ENCODE measurements around the gene MBP. TPM values are rescaled to one million over a fixed set of nuclear protein-coding genes. Genes with fewer than 3 reads are reported as not detected.

Gene MBP
- total RNA-seq, 1 donor from 2014 or later, result 78.9 TPM

DNA sequence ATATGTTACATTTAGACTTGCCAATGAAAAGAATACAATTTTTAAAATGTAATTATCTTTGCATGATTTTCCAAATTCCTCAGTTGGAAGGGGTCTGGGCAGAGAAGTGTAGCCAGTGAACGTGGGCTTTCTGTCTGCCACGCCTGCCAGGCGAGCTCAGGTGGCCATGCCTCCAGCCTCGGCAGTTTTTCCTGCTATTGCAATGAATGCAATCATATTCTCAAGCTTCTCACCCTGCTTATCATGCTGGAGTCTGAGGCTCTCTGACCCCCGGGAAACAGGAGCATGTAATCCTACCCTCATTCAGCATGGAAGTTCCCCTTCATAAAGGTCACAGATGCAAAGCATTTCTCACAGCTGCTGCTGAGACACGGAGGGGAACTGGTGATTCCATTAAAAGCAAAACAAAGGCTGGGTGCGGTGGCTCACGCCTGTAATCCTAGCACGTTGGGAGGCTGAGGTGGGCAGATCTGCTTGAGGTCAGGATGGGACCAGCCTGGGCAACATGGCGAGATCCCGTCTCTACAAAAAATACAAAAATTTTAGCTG is 154.8 kb downstream of the MBP start:
- intact Hi-C loops (cut with DNase I), result no loop called here
- ATAC-seq (no peak), DNase-seq (peak; percentile 44)
- no peaks in the 10 kb centered on the region for H3K27me3 ChIP-seq
- no peak overlapping the region for H3K27ac ChIP-seq
- H3K4me1 ChIP-seq, result no peaks in the 10 kb centered on the region
- no peak for TF ChIP-seq CTCF (IDR thresholded peaks at IDR 0.05)
- H3K4me3 ChIP-seq, result no peak overlapping the region
- H3K36me3 ChIP-seq, result no peaks in the 10 kb centered on the region
- H3K9me3 ChIP-seq, result no peaks in the 10 kb centered on the region

- Histone ChIP-seq H3K9me3 (no peaks in the 10 kb centered on the region), H3K27me3 (no peaks in the 10 kb centered on the region), H3K4me3 (peak overlapping the region; percentile 18), H3K27ac (no peak overlapping the region), H3K4me1 (no peaks in the 10 kb centered on the region), H3K36me3 (no peaks in the 10 kb centered on the region)
- intact Hi-C loops (cut with DNase I), result no loop called here
- DNase-seq (peak; percentile 67), ATAC-seq (peak; percentile 75)
- TF ChIP-seq CTCF (IDR thresholded peaks at IDR 0.05), result no peak
These were observed 155.4 kb downstream of the MBP start for GRCh38 chr18:76977108-76977621.

DNA sequence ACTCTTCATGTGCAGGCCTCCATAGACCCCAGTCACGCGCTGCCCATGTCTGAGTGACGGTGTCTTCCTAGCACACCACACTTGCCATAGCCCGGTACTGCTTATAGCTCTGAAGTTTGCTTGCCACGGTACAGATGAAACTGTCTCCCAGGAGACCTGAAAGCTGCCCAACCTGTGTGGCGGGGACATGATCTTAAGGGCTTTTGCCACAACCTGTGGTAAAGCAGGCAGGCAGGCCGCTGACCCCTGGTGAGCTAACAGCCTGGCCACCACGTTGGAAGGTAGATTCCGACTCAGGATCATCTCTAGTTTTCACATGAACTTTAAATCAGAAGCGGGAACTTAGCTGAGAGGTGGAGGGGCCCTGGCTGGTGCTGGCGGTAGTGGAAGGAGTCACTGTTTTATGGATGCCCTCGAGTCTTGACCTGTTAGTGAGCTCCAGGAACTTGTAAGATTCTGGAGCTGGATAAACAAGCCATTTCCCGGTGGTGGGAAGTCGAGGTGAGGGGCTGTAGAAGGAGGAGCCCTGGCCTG is 156.9 kb downstream of the MBP start:
- no peaks in the 10 kb centered on the region for H3K27me3 ChIP-seq
- H3K27ac ChIP-seq, result no peak overlapping the region
- TF ChIP-seq CTCF (IDR thresholded peaks at IDR 0.05), result no peak
- intact Hi-C loops (cut with DNase I), result no loop called here
- no peak overlapping the region for H3K4me3 ChIP-seq
- no peaks in the 10 kb centered on the region for H3K36me3 ChIP-seq
- H3K4me1 ChIP-seq, result no peaks in the 10 kb centered on the region
- H3K9me3 ChIP-seq, result no peaks in the 10 kb centered on the region
- ATAC-seq, result no peak
- peak; percentile 41 for DNase-seq

GRCh38 chr18:76974386-76974785 is 158.2 kb downstream of the MBP start:
- H3K4me1 ChIP-seq, result no peaks in the 10 kb centered on the region

GRCh38 chr18:76973520-76974266 is 158.9 kb downstream of the MBP start:
- DNase-seq, result no peak
- no peak for TF ChIP-seq CTCF (IDR thresholded peaks at IDR 0.05)

More at GRCh38 chr18:76974386-76974785, 158.2 kb downstream of the MBP start:
- Histone ChIP-seq H3K27me3 (no peaks in the 10 kb centered on the region), H3K9me3 (no peaks in the 10 kb centered on the region), H3K4me3 (no peak overlapping the region), H3K27ac (no peak overlapping the region), H3K36me3 (peaks cover under 1% of the 10 kb centered on the region)
- ATAC-seq (no peak), DNase-seq (no peak)
- intact Hi-C loops (cut with DNase I), result no loop called here
- no peak for TF ChIP-seq CTCF (IDR thresholded peaks at IDR 0.05)

More at GRCh38 chr18:76973520-76974266, 158.9 kb downstream of the MBP start:
- H3K36me3 ChIP-seq, result peaks cover 8% of the 10 kb centered on the region
- intact Hi-C loops (cut with DNase I), result no loop called here
- ATAC-seq, result no peak
- H3K9me3 ChIP-seq, result no peaks in the 10 kb centered on the region
- no peak overlapping the region for H3K4me3 ChIP-seq
- H3K27me3 ChIP-seq, result no peaks in the 10 kb centered on the region
- no peak overlapping the region for H3K27ac ChIP-seq
- no peaks in the 10 kb centered on the region for H3K4me1 ChIP-seq
